B cell (primary cell): ENCODE results near the gene METAP2. TPM values are rescaled to one million over a fixed set of nuclear protein-coding genes. Genes with fewer than 3 reads are reported as not detected.
"Not testable (repeated sequence)": the region's sequence is repeated elsewhere in the genome, so short reads cannot be mapped to it uniquely, and the experiment has no call there.

Experiments
- ATAC-seq: fragments of 200-7000 bp; cut with Tn5 transposase; one replicate; pipeline ENCODE4 v1.10.0; 2021; ENCODE audit warnings: low read depth, mild to moderate bottlenecking, moderate number of reproducible peaks, moderate library complexity
- CTCF ChIA-PET: fragments of 350-600 bp; sonication (Branson Sonifier 250); formaldehyde crosslinking; loops from one replicate; lab custom pipeline; 2021; ENCODE audit warnings: antibody characterized with exemption, inconsistent platforms; lab: Charles Lee
- POLR2A ChIA-PET: fragments of 350-600 bp; sonication (Branson Sonifier 250); formaldehyde crosslinking; loops from one replicate; lab custom pipeline; 2021; ENCODE audit warnings: antibody characterized with exemption; lab: Charles Lee
- DNase-seq: peaks from one replicate; pipeline ENCODE4 v3.0.0; 2013
- H2AFZ ChIP-seq: 2 replicates; pipeline ENCODE4 v1.6.1; 2012; ENCODE audit warnings: mild to moderate bottlenecking, low read depth, low read length; ENCODE audit not compliant: insufficient read depth, poor library complexity, severe bottlenecking
- H3K27ac ChIP-seq, 2 donors: 1 replicate in 1 of 2; 2 replicates in 1 of 2; pipeline ENCODE4 v1.5.1; 2012 to 2013; ENCODE audit warnings: low read length in 2 of 2, mild to moderate bottlenecking in 2 of 2, moderate library complexity in 1 of 2
- H3K27me3 ChIP-seq, 4 experiments: fragments of 200-600 bp in 1 of 4; sonication (generic) in 1 of 4; replicated peaks in 1 of 4; 1 replicate in 2 of 4; 2 replicates in 2 of 4; pipeline versions ENCODE4 v1.6.1 to v1.7.0; 2013 to 2016; ENCODE audit warnings: low read length in 3 of 4, mild to moderate bottlenecking in 2 of 4, mixed read lengths in 1 of 4, moderate library complexity in 1 of 4; ENCODE audit not compliant: insufficient read depth in 4 of 4, control insufficient read depth in 3 of 4; ENCODE audit errors: control extremely low read depth in 1 of 4
- H3K36me3 ChIP-seq, 2 experiments: replicated peaks in 1 of 2; 1 replicate in 1 of 2; 2 replicates in 1 of 2; pipeline versions ENCODE4 v1.6.1 to v1.7.1; 2013; ENCODE audit warnings: low read length in 1 of 2; ENCODE audit not compliant: insufficient read depth in 2 of 2, control insufficient read depth in 1 of 2; ENCODE audit errors: control extremely low read depth in 1 of 2, extremely low read depth in 1 of 2
- H3K4me1 ChIP-seq, 2 donors: fragments of 200-600 bp in 1 of 2; sonication (generic) in 1 of 2; 1 replicate in 1 of 2; 2 replicates in 1 of 2; pipeline versions ENCODE4 v1.5.1 to v1.6.1; 2013 to 2017; ENCODE audit warnings: low read length in 2 of 2; ENCODE audit not compliant: control insufficient read depth in 2 of 2, insufficient read depth in 2 of 2
- H3K4me2 ChIP-seq: replicated peaks from 2 replicates; pipeline ENCODE3; 2012; ENCODE audit warnings: mild to moderate bottlenecking, low read depth, low read length; ENCODE audit not compliant: poor library complexity, severe bottlenecking
- H3K4me3 ChIP-seq, 5 experiments: fragments of 200-600 bp in 1 of 5; sonication (generic) in 1 of 5; 1 replicate in 3 of 5; 2 replicates in 2 of 5; pipeline versions ENCODE4 v1.5.1 to v1.7.0; 2011 to 2016; ENCODE audit warnings: low read length in 4 of 5, mild to moderate bottlenecking in 4 of 5, low read depth in 2 of 5, control low read depth in 1 of 5, moderate library complexity in 1 of 5; ENCODE audit not compliant: insufficient read depth in 1 of 5; ENCODE audit errors: control extremely low read depth in 1 of 5, extremely low read depth in 1 of 5
- H3K79me2 ChIP-seq: fragments of 200-600 bp; sonication (generic); one replicate; pipeline ENCODE4 v1.6.0; 2016; ENCODE audit warnings: low read length; ENCODE audit not compliant: control insufficient read depth, insufficient read depth
- H3K9ac ChIP-seq: fragments of 200-600 bp; sonication (generic); 2 replicates; pipeline ENCODE4 v1.6.1; 2017; ENCODE audit warnings: mild to moderate bottlenecking, low read length, moderate library complexity
- H3K9me3 ChIP-seq, 3 donors: one replicate each; pipeline versions ENCODE4 v1.6.1 to v1.7.1; 2013; ENCODE audit warnings: low read length in 2 of 3; ENCODE audit not compliant: control insufficient read depth in 2 of 3, insufficient read depth in 1 of 3; ENCODE audit errors: control extremely low read depth in 1 of 3
- H4K20me1 ChIP-seq: 2 replicates; pipeline ENCODE4 v1.6.0; 2012; ENCODE audit warnings: mild to moderate bottlenecking, low read length; ENCODE audit not compliant: insufficient read depth, control insufficient read depth, poor library complexity, severe bottlenecking
- H3K27ac Mint-ChIP-seq: one replicate; pipeline ENCODE4 v1.8.0; 2021; ENCODE audit warnings: mixed read lengths
- H3K27me3 Mint-ChIP-seq: one replicate; pipeline ENCODE4 v1.8.0; 2021; ENCODE audit warnings: mixed read lengths
- H3K4me1 Mint-ChIP-seq: one replicate; pipeline ENCODE4 v1.8.0; 2021; ENCODE audit warnings: mixed read lengths
- H3K4me3 Mint-ChIP-seq: one replicate; pipeline ENCODE4 v1.8.0; 2021; ENCODE audit warnings: mixed read lengths
- H3K9me3 Mint-ChIP-seq: one replicate; pipeline ENCODE4 v1.8.0; 2022; ENCODE audit warnings: mixed read lengths; ENCODE audit not compliant: insufficient read depth
- EZH2 ChIP-seq: IDR thresholded peaks from 2 replicates; pipeline ENCODE4 v1.6.1; 2012; ENCODE audit warnings: borderline replicate concordance, low read depth, mild to moderate bottlenecking, moderate library complexity, low read length; ENCODE audit not compliant: insufficient read depth, poor library complexity, severe bottlenecking
- WGBS: methylation state at CpG from one replicate; pipeline ENCODE4 v1.1.5; 2013; ENCODE audit warnings: missing lambda C conversion rate; ENCODE audit not compliant: insufficient coverage; 5-methylcytosine and 5-hydroxymethylcytosine counted together
- intact Hi-C: fragments of 100-400 bp; cut with micrococcal nuclease; formaldehyde crosslinking; loops from one replicate; pipeline ENCODE4 v1.10.0; 2022
- polyA plus RNA-seq: library from polyadenylated mRNA; depleted of rRNA; stranded (reverse); fragments of >200 nt; gene quantifications from 2 replicates; pipeline ENCODE4 v1.2.3, GENCODE V29; 2012
- total RNA-seq, 2 donors: library from RNA; stranded (reverse); fragments of 120-200 nt in 1 of 2; gene quantifications; 1 replicate in 1 of 2; 2 replicates in 1 of 2; pipeline versions ENCODE4 v1.2.3 to v1.2.4, GENCODE V29; 2013 to 2022
- TF ChIP-seq, protein P1 (sequence below): fragments of 200-600 bp; IDR thresholded peaks from one replicate; pipeline ENCODE4 v1.8.0; 2022; ENCODE audit warnings: antibody characterized with exemption, mild to moderate bottlenecking

The METAP2 gene
- total and polyA plus RNA-seq, 2 donors (not counting 1 experiment from before 2014, with no cell fraction given), result 15.3 to 49.9 TPM

DNA sequence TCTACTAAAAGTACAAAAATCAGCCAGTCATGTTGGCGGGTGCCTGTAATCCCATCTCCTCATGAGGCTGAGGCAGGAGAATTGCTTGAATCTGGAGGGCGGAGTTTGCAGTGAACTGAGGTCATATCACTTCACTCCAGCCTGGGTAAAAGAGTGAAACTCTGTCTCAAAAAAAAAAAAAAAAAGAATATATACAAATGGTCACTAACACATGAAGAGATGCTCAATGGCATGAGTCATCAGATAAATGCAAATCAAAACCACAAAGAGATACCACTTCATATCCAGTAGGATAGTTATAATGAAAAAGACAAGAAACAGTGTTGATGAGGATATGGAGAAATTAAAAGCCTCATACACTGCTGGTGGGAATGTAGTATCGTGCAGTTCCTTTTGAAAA is 33.6 kb upstream of the METAP2 start:
- Mint-ChIP-seq H3K27me3 (peaks cover 6% of the 10 kb centered on the region), H3K4me3 (no peak overlapping the region), H3K4me1 (peaks cover 14% of the 10 kb centered on the region), H3K9me3 (no peaks in the 10 kb centered on the region), H3K27ac (no peak overlapping the region)
- WGBS, result 60% methylated on average over 1 of the region's 3 CpGs
- Histone ChIP-seq H4K20me1 (no peaks in the 10 kb centered on the region), H3K4me3 (no peak overlapping the region), H2AFZ (no peak overlapping the region), H3K27me3 (peaks cover 0 to 6% (median 4%) of the 10 kb centered on the region in 4 experiments), H3K27ac (no peak overlapping the region), H3K9me3 (no peaks in the 10 kb centered on the region), H3K9ac (no peak overlapping the region), H3K4me1 (peaks cover 9 to 20% of the 10 kb centered on the region in 2 donors), H3K36me3 (no peaks in the 10 kb centered on the region), H3K79me2 (no peaks in the 10 kb centered on the region), H3K4me2 (no peak overlapping the region)
- intact Hi-C loops, result no loop called here
- POLR2A ChIA-PET, result no interaction called here
- no peak for DNase-seq
- ATAC-seq, result peak; percentile 17
- TF ChIP-seq, protein P1, sequence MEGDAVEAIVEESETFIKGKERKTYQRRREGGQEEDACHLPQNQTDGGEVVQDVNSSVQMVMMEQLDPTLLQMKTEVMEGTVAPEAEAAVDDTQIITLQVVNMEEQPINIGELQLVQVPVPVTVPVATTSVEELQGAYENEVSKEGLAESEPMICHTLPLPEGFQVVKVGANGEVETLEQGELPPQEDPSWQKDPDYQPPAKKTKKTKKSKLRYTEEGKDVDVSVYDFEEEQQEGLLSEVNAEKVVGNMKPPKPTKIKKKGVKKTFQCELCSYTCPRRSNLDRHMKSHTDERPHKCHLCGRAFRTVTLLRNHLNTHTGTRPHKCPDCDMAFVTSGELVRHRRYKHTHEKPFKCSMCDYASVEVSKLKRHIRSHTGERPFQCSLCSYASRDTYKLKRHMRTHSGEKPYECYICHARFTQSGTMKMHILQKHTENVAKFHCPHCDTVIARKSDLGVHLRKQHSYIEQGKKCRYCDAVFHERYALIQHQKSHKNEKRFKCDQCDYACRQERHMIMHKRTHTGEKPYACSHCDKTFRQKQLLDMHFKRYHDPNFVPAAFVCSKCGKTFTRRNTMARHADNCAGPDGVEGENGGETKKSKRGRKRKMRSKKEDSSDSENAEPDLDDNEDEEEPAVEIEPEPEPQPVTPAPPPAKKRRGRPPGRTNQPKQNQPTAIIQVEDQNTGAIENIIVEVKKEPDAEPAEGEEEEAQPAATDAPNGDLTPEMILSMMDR, result no peak
- TF ChIP-seq EZH2, result no peak
- CTCF ChIA-PET, result no interaction called here

DNA sequence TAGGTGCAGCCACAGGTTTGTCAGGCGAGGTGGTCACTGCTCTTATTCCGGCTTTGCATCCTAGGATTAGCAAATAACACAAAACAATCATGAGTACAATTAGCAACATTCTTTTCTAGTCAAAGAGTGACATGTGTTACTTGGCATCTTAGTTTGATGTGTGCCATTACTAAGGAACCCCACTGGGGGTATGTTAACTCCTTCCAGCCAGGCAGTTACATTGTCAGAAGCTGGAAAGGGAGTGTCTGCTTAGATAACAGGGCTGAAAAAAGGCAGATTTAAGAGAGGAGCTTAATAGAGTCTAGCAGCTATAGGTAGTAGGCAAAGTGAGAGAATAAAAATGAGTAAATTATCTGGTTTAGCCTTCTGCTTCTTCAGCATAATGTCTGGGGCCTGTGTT is 30.5 kb upstream of the METAP2 start:
- no peak overlapping the region for H3K9ac ChIP-seq
- WGBS, result 100% methylated on average over 1 of the region's 2 CpGs
- peaks cover 15 to 26% of the 10 kb centered on the region in 2 donors for H3K4me1 ChIP-seq
- H3K36me3 ChIP-seq, result no peaks in the 10 kb centered on the region
- DNase-seq, result no peak
- ATAC-seq, result no peak
- no peak for TF ChIP-seq EZH2
- TF ChIP-seq, protein P1, result no peak
- peaks cover 0 to 26% (median 15%) of the 10 kb centered on the region in 4 experiments for H3K27me3 ChIP-seq
- H3K4me3 ChIP-seq, result no peak overlapping the region
- Mint-ChIP-seq H3K9me3 (no peaks in the 10 kb centered on the region), H3K4me3 (no peak overlapping the region), H3K27ac (no peak overlapping the region), H3K27me3 (peaks cover 24% of the 10 kb centered on the region), H3K4me1 (peaks cover 20% of the 10 kb centered on the region)
- H3K27ac ChIP-seq, result no peak overlapping the region
- H3K9me3 ChIP-seq, result peaks cover 0 to 3% (median 0%) of the 10 kb centered on the region in 3 donors
- intact Hi-C loops, result no loop called here
- no peaks in the 10 kb centered on the region for H4K20me1 ChIP-seq
- H2AFZ ChIP-seq, result no peak overlapping the region
- H3K4me2 ChIP-seq, result no peak overlapping the region
- POLR2A ChIA-PET, result no interaction called here
- H3K79me2 ChIP-seq, result no peaks in the 10 kb centered on the region
- CTCF ChIA-PET, result no interaction called here

DNA sequence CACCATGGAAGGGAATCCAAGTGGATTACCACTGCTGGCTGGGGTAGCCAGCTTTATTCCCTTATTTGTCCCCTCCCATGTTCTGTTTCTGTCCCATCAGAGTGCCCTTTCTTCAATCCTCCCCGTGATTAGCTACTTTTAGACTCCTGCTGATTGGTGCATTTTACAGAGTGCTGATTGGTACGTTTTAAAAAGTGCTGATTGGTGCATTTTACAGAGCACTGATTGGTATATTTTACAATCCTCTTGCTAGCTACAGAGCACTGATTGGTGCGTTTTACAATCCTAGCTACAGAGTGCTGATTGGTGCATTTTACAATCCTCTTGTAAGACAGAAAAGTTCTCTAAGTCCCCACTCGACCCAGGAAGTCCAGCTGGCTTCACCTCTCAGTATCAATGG is 28.9 kb upstream of the METAP2 start:
- H3K4me3 ChIP-seq, H3K4me2 ChIP-seq, DNase-seq, H3K27ac Mint-ChIP-seq, H3K9me3 Mint-ChIP-seq, H3K27ac ChIP-seq, H3K9ac ChIP-seq, H3K36me3 ChIP-seq, H3K9me3 ChIP-seq, intact Hi-C loops, POLR2A ChIA-PET, CTCF ChIA-PET, H2AFZ ChIP-seq, ATAC-seq, H4K20me1 ChIP-seq, H3K79me2 ChIP-seq, H3K4me3 Mint-ChIP-seq: not testable (repeated sequence)
- Histone ChIP-seq H3K27me3 (peaks cover 0 to 30% (median 15%) of the 10 kb centered on the region in 4 experiments), H3K4me1 (peaks cover 6 to 11% of the 10 kb centered on the region in 2 donors)
- 100% methylated on average over 1 of the region's 4 CpGs for WGBS
- peaks cover 33% of the 10 kb centered on the region for H3K27me3 Mint-ChIP-seq
- peaks cover 12% of the 10 kb centered on the region for H3K4me1 Mint-ChIP-seq
